Esophagus squamous epithelium (tissue), 4 donors: Measurements from ENCODE around the gene NDST1.

ENCODE experiments used
- CTCF ChIP-seq, 6 experiments: fragments of 450-650 bp in 4 of 6; fragments of 200-600 bp in 2 of 6; sonication (generic) in 2 of 6; IDR thresholded peaks; one replicate each; pipeline ENCODE4 v1.5.1; 2016 to 2019; ENCODE audit warnings: antibody characterized with exemption in 6 of 6, mild to moderate bottlenecking in 4 of 6, moderate library complexity in 4 of 6
- POLR2A ChIP-seq, 4 donors: fragments of 450-650 bp; IDR thresholded peaks; one replicate each; pipeline ENCODE4 v1.6.1; 2017; ENCODE audit warnings: antibody characterized with exemption in 4 of 4, mild to moderate bottlenecking in 4 of 4, moderate library complexity in 3 of 4

- no peak for TF ChIP-seq POLR2A (IDR thresholded peaks at IDR 0.05)
- TF ChIP-seq CTCF (IDR thresholded peaks at IDR 0.05), result no peak
These were observed 60.7 kb downstream of the NDST1 start for GRCh38 chr5:150568663-150569062.
